ENCODE measurements around the gene BABAM1. TPM values are rescaled to one million over a fixed set of nuclear protein-coding genes. Genes with fewer than 3 reads are reported as not detected.
A peak's percentile ranks its signal among the peaks of the same experiment; 100 is the strongest.

Gene BABAM1
- total RNA-seq, 2 experiments from 2014 or later, result 56.2 to 63.5 TPM

DNA sequence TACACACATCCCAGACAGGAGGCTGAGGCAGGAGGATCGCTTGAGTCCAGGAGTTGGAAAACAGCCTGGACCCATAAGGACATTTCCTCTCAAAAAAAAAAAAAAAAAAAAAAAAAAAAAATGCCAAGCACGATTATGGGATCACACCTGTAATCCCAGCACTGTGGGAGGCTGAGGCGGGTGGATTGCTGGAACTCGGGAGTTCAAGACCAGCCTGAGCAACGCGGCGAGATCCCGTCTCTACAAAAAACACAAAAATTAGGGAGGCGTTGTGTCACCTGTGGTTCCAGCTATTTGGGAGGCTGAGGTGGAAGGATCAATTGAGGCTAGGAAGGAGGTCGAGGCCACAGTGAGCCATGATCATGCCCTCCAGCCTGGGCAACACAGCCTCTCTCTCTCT lies 42.2 kb upstream of the BABAM1 start:
- peak in 1 of 14 experiments; percentile 31 for DNase-seq
- ChIA-PET CTCF (interaction anchor here (1.2 kb wide), 1 partner anchor 10 kb away, joined by 5 read pairs; no protein-coding TSS in a partner anchor), POLR2A (interaction anchor here (1.1 to 3.6 kb wide), 4 partner anchors 10 to 149 kb away, joined by 4 to 97 read pairs (median 31); partner anchors contain the start of genes HAUS8, MYO9B and USE1)
- no peaks in the 10 kb centered on the region for H3K36me3 ChIP-seq (ENCODE audit: insufficient read depth, low read length)
- Mint-ChIP-seq H3K4me1 (ENCODE audit: low read depth) (peaks cover 4% of the 10 kb centered on the region), H3K27ac (peak overlapping the region; percentile 90), H3K9me3 (no peaks in the 10 kb centered on the region), H3K36me3 (ENCODE audit: low read depth) (peaks cover 10% of the 10 kb centered on the region), H3K4me3 (peak overlapping the region; percentile 34), H3K27me3 (no peaks in the 10 kb centered on the region)
- H3K27ac ChIP-seq (ENCODE audit: low read depth in 1 of 2, low read length in 2 of 2), result no peak overlapping the region
- peaks cover 24% of the 10 kb centered on the region for H3K4me1 ChIP-seq (ENCODE audit: insufficient read depth, low read length)
- H3K27me3 ChIP-seq (ENCODE audit: control insufficient read depth in 1 of 2, insufficient read depth in 2 of 2, low read length in 2 of 2), result no peaks in the 10 kb centered on the region
- ATAC-seq (ENCODE audit: poor library complexity), result no peak
- intact Hi-C loops (cut with DNase I, micrococcal nuclease), result loop anchor here in 1 of 2 experiments (5.0 kb wide), 2 partner anchors 42 to 148 kb away; partner anchors contain the start of genes BABAM1, HAUS8 and MYO9B
- TF ChIP-seq, protein P1, sequence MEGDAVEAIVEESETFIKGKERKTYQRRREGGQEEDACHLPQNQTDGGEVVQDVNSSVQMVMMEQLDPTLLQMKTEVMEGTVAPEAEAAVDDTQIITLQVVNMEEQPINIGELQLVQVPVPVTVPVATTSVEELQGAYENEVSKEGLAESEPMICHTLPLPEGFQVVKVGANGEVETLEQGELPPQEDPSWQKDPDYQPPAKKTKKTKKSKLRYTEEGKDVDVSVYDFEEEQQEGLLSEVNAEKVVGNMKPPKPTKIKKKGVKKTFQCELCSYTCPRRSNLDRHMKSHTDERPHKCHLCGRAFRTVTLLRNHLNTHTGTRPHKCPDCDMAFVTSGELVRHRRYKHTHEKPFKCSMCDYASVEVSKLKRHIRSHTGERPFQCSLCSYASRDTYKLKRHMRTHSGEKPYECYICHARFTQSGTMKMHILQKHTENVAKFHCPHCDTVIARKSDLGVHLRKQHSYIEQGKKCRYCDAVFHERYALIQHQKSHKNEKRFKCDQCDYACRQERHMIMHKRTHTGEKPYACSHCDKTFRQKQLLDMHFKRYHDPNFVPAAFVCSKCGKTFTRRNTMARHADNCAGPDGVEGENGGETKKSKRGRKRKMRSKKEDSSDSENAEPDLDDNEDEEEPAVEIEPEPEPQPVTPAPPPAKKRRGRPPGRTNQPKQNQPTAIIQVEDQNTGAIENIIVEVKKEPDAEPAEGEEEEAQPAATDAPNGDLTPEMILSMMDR (IDR thresholded peaks at IDR 0.05), result no peak
- H3K9me3 ChIP-seq (ENCODE audit: control insufficient read depth in 1 of 2, insufficient read depth in 1 of 2, low read length in 2 of 2), result no peaks in the 10 kb centered on the region
- H3K4me3 ChIP-seq (ENCODE audit: low read length), result no peak overlapping the region

DNA sequence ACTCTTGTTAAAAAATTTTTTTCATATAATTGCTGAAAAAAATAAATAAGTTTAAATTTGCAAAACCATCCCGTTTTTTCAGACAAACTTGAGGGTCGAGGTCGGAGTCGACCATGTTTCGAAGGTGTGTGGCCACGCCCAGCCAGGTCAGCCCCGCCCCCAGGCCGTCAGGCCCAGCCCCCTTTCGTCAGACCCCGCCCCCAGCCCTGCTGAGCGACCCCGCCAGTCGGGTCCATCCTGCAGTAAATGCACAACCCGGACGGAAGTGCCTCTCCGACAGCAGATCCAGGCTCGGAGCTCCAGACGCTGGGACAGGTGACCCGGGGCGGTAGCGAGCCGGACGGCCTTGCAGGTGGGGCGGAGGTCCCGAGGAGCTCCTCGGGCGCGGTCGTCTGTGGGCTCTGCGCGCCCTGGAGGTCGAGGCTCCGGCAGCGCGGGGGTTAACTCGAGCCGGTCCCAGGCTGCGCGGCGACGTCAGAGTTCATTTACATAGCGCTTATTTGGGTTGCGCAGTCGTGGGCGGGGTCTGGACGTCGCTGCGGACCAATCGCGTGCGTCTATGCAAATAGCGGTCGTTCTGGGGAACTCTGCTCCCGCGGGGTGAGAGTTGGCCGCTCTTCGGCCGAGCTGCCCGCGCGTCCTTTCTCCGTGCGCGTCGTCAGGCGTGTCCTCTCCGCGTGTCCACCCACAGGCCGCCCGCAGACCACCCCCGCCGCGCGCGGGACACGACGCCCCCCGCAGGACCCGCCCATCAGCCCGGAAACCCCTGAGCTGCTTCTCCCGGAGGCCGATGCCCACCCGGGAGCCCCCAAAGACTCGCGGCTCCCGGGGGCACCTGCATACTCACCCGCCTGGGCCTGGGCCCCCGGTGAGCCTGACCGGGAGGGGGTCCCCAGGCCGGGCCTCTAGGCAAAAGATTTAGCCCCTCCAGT lies 41.0 kb upstream of the BABAM1 start, which contains the start of gene OCEL1:
OCEL1 (plus strand) TSS at position 225 of the 932 bp plus-strand sequence; CDS start at position 247, 22 bp downstream.
- no peaks in the 10 kb centered on the region for H3K36me3 ChIP-seq (ENCODE audit: insufficient read depth, low read length)
- TF ChIP-seq, protein P1 (IDR thresholded peaks at IDR 0.05), result no peak
- intact Hi-C loops (cut with DNase I, micrococcal nuclease), result loop anchor here (1.0 to 5.0 kb wide), 5 partner anchors 11 to 151 kb away; partner anchors contain the start of genes HAUS8 (in 2 of the 2), MYO9B (in 2 of the 2), USE1 (in 2 of the 2) and BABAM1 (in 1 of the 2)
- H3K9me3 ChIP-seq (ENCODE audit: control insufficient read depth in 1 of 2, insufficient read depth in 1 of 2, low read length in 2 of 2), result no peaks in the 10 kb centered on the region
- peak within 1 kb of the TSS; percentile 70 to 84 for H3K27ac ChIP-seq (ENCODE audit: low read depth in 1 of 2, low read length in 2 of 2)
- peak; percentile 88 for ATAC-seq (ENCODE audit: poor library complexity)
- ChIA-PET CTCF (interaction anchor here (1.2 to 1.7 kb wide), 3 partner anchors 9 to 42 kb away, joined by 4 to 14 read pairs (median 5); no protein-coding TSS in a partner anchor), POLR2A (interaction anchor here (0.6 to 3.6 kb wide), 18 partner anchors 9 to 1847 kb away, joined by 3 to 97 read pairs (median 5); partner anchors contain the start of genes BABAM1, DDA1, HAUS8 and JUND)
- Mint-ChIP-seq H3K27ac (peak within 1 kb of the TSS; percentile 90), H3K27me3 (no peaks in the 10 kb centered on the region), H3K4me1 (ENCODE audit: low read depth) (peaks cover 4% of the 10 kb centered on the region), H3K4me3 (peak within 1 kb of the TSS; percentile 95), H3K9me3 (no peaks in the 10 kb centered on the region), H3K36me3 (ENCODE audit: low read depth) (peaks cover 5% of the 10 kb centered on the region)
- H3K27me3 ChIP-seq (ENCODE audit: control insufficient read depth in 1 of 2, insufficient read depth in 2 of 2, low read length in 2 of 2), result no peaks in the 10 kb centered on the region
- peak; percentile 90 to 99 (median 96) for DNase-seq
- H3K4me3 ChIP-seq (ENCODE audit: low read length), result peak within 1 kb of the TSS; percentile 61
- H3K4me1 ChIP-seq (ENCODE audit: insufficient read depth, low read length), result peaks cover 24% of the 10 kb centered on the region

DNA sequence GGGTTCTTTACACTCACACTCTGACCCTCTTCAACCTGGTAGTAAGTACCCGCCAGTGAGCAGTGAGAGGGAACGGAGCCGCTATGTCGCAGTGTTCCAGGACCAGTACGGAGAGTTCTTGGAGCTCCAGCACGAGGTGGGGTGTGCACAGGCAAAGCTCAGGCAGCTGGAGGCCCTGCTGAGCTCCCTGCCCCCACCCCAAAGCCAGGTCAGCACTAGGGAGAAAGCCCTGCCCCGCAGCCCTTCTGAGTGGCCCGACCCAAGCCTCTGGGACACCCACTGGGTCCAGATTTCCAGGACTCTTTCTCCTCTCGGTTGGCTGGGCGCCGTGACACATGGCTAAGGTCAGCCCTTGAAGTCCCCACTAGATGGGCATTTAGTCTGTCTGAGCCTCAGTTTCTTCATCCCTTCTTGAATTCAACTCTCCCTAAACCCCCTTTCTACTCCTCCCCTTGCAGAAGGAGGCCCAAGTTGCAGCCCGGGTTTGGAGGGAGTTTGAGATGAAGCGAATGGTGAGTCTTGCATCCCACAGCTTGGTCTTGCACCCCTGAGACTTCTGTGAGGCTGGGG lies 39.4 kb upstream of the BABAM1 start:
- no peak overlapping the region for H3K27ac Mint-ChIP-seq
- H3K27me3 Mint-ChIP-seq, result no peaks in the 10 kb centered on the region
- Histone ChIP-seq H3K36me3 (ENCODE audit: insufficient read depth, low read length) (no peaks in the 10 kb centered on the region), H3K27ac (ENCODE audit: low read depth in 1 of 2, low read length in 2 of 2) (no peak overlapping the region), H3K4me1 (ENCODE audit: insufficient read depth, low read length) (peaks cover 24% of the 10 kb centered on the region), H3K9me3 (ENCODE audit: control insufficient read depth in 1 of 2, insufficient read depth in 1 of 2, low read length in 2 of 2) (no peaks in the 10 kb centered on the region), H3K27me3 (ENCODE audit: control insufficient read depth in 1 of 2, insufficient read depth in 2 of 2, low read length in 2 of 2) (no peaks in the 10 kb centered on the region), H3K4me3 (ENCODE audit: low read length) (no peak overlapping the region)
- H3K4me3 Mint-ChIP-seq, result peak overlapping the region; percentile 38
- DNase-seq (peak in 1 of 14 experiments; percentile 37), ATAC-seq (ENCODE audit: poor library complexity) (no peak)
- intact Hi-C loops (cut with DNase I, micrococcal nuclease), result loop anchor here in 1 of 2 experiments (2.0 to 5.0 kb wide), 3 partner anchors 39 to 151 kb away; partner anchors contain the start of genes BABAM1, HAUS8, MRPL34 and MYO9B
- ChIA-PET POLR2A (interaction anchor here (3.6 kb wide), 1 partner anchor 13 kb away, joined by 97 read pairs; the partner anchor contains the start of gene USE1), CTCF (interaction anchor here (1.7 kb wide), 1 partner anchor 8 kb away, joined by 14 read pairs; no protein-coding TSS in a partner anchor)
- H3K36me3 Mint-ChIP-seq (ENCODE audit: low read depth), result peaks cover 5% of the 10 kb centered on the region
- TF ChIP-seq, protein P1 (IDR thresholded peaks at IDR 0.05), result no peak
- no peaks in the 10 kb centered on the region for H3K9me3 Mint-ChIP-seq
- H3K4me1 Mint-ChIP-seq (ENCODE audit: low read depth), result peaks cover 4% of the 10 kb centered on the region

Data from CD4-positive, alpha-beta T cell (primary cell).